GM18873 (cell line): ENCODE data around the gene ZBTB7C.
"Not testable (repeated sequence)": the region's sequence is repeated elsewhere in the genome, so short reads cannot be mapped to it uniquely, and the experiment has no call there.

Source experiments
- ATAC-seq: cut with Tn5 transposase; IDR thresholded peaks from one replicate; pipeline ENCODE4 v1.9.1; 2021; ENCODE audit warnings: mild to moderate bottlenecking, moderate library complexity, moderate number of reproducible peaks; ENCODE audit not compliant: unreplicated experiment, low FRiP score

ZBTB7C gene

GRCh38 chr18:48408727-48409590 is at the start of gene ZBTB7C:
Gene ZBTB7C (minus strand): TSS chr18:48409383.
- no peak for ATAC-seq

GRCh38 chr18:48456838-48457237 is 47.7 kb upstream of the ZBTB7C start:
- ATAC-seq, result no peak

DNA sequence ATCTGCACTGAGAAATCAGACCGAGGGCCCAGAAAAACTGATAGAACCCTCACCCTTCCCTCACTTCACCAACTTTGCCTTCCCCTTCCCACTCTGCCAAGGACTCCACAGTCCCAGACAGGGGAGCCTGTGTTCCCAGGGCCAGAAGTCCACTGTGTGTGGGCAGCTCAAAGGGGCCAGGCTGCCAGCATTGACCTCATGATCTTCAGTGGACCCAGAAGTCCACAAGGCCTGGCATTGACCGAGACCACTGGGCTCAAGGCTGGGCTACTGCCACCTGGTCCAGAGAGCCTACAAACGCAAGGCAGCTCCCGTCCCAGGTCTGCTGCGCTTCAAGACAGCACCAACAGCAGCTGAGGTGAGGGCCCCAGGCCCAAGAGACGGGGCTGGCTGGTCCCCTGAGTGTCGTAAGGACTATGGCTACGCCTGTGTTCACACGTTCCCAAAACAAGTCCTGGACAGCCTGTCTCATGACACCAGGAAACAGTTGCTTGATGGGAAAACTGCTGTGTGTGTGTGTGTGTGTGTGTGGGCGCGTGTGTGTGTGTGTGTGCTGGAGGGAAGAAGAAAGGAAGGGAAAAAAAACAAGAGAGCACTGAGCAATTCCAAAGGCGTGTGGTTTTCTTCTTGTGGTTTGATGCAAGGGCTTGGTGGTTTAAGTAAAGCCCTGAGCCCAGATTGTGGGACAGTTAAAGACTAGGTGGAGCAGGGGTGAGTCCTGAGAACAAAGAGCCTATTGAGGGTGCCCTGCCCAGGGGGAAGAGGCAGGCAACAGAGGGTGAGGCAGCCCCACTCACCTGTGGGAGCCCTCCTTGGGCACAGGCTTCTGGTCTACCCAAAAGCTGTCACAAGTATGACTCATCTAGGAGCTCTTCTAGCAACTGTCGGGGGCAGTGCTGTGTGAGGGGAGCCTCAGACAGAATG is 46.6 kb upstream of the ZBTB7C start:
- ATAC-seq, result no peak

DNA sequence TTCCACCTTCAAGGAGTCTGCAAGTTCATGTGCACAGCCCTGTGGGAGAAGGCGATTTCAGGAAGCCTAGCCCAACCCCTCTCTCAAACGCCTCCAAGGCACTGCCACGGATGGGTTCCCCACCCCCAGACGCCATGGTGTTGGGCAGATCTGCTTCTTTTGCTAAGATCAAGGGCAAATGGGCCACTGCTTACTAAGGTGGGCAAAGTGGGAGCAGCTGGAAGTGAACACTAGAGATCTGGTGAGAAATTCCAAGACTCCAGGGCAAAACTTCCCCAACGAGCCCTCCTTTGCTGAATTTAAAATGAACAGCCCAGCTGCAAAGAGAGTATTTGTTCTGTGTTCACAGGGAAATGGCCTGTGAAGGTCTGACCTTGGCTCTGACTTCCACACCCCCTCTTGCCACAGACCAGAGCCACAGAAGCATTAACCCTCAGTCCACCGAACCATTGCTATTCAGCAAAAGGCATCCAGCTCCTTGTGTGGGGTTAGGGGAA is 45.1 kb upstream of the ZBTB7C start:
- no peak for ATAC-seq

DNA sequence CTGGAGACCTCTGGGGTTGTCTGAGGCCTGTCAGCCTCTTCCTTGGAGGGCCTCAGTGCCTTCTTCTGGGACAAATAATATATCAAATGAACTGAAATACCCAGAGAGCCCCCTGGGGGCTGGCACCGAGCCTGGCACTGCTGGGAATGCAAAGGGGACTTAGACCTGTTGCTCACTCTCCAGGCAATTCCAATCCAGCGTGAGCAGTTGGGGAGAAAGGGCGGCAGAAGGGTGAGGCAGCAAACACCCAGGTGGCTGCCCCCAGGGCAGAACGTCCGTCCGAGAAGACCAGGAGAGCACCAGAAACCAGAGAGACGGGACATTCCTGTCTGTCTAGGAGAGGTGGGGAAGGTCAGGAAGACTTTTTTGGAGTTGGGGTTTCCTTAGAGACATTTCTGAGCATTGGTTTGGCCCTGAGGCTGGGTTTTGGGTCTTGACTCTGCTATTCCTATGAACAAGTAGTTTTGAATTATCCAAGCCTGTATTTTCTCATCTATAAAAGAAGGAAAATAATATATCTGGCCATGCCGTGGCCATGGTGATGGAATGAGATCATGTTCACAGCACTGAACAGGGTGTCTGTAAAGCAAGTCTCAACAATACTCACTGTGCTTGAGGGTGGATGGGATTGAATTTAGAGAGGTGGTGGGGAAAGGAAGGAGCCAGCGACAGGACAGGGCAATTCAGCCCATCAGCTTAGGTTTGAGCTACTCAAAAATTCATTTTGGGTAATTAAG is 44.3 kb upstream of the ZBTB7C start:
- no peak for ATAC-seq

DNA sequence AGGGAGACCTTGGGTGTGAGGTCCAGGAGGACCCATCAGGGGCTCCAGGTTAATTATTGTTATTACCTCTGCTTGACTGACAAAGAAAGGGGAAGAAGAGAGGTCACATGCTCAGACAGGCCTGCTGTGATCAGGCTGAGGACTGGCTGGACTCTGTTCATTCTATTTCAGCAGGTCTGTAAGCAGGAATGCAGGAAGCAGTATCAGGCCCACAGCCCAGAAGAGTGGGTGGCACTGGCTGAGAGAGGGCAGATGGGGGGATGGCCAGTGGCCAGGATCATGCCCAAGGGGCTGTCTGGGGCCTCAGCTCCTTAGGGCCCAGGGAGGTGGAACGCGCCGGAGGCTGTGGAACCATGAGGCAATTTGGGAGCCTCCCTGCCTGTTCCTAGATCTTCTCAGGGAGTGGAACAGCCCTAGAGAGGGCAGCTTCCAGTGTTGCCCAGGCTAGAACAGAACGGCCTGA is 43.7 kb upstream of the ZBTB7C start:
- ATAC-seq, result no peak

GRCh38 chr18:48450685-48451084 is 41.5 kb upstream of the ZBTB7C start:
- ATAC-seq, result no peak

DNA sequence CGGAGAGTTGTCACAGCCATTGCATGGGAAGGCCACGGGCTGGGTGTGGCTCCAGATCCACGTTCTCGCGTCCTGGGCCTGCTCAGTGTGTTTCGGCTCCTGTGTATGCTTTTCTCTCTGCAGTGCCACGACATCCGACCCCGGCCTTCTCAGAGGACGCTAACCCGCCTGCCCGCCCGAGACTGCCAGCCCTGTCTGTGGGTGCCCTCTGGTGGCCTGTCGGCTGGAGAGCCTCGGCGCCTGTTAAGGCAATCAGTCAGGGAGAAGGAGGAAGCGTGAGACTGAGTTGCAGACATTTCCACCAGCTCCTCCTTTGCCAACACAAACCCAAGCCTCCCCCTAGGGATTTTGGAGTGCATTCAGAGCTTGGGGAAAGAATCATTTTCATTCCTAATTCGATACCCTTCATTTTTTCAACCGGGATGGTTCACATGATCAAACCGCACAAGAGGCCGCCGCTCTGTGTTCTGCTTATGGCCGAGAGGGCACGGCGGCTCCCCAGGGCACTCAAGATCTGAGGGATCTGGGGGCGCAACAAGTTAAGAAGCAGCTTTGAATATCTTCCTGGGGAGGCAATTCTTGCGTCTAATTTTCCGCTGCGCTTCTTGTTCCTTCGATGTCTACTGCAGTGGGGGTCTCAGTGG is 37.5 kb upstream of the ZBTB7C start:
- no peak for ATAC-seq

DNA sequence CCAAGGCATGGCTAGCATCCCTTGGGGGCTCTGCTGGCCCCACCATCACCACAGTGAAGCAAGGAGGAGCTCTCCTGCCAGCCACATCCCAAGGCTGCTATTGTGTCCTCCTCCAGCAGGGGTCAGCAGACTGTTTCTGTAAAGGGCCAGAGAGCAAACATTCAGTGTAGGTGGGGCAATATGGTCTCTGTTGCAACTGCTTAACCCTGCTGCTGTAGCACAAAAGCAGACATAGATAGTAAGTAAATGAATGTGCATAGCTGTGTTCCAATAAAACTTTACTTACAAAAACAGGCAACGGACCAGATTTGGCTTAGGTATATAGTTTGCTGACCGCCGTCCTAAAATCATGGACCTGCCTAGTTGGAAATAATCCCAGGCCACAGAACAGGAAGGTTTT is 36.4 kb upstream of the ZBTB7C start:
- ATAC-seq, result no peak

- no peak for ATAC-seq
These were observed 33.6 kb upstream of the ZBTB7C start for GRCh38 chr18:48442761-48443160.

- no peak for ATAC-seq
These were observed 32.3 kb upstream of the ZBTB7C start for GRCh38 chr18:48441405-48441881.

DNA sequence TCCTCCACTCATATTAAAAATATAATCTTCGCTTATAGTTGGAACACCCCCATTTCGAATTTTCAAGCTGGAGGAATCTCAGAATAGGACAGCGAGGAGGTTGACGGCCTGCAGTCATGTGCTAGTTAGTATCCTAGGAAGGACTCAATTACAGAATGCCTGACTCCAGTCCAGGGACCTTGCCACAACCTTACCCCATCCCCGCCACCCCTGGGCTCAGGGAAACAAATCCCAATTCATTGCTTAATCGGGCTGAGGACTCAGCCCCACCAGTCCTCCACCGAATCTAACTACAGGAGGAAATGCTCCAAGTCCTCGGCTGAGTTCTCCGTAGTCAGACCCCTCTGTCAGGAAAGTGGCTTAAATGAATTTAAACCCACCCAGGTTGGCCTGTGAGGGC is 31.7 kb upstream of the ZBTB7C start:
- ATAC-seq, result no peak

DNA sequence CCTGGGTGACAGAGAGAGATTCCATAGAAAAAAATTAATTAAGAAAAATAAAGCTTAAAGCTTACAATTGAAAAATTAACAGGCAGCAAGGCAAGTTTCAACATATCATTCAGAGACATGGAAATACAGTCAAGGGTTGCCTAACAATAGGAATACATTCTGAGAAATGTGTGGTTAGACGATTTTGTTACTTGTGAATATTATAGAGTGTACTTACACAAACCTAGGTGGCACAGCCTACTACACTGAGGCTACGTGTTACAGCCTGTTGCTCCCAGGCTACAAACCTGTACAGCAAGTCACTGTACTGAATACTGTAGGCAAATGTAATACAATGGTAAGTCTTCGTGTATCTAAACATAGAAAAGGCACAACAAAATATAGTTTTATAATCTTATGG is 27.7 kb upstream of the ZBTB7C start:
- no peak for ATAC-seq

DNA sequence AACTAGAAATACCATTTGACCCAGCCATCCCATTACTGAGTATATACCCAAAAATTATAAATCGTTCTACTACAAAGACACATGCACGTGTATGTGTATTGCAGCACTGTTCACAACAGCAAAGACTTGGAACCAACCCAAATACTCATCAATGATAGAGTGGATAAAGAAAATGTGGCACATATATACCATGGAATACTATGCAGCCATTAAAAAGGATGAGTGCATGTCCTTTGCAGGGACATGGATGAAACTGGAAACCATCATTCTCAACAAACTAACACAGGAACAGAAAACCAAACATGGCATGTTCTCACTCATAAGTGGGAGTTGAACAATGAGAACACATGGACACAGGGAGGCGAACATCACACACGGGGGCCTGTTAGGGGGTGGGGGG is 25.2 kb upstream of the ZBTB7C start:
- ATAC-seq, result not testable (repeated sequence)

- ATAC-seq, result no peak
These were observed 24.4 kb upstream of the ZBTB7C start for GRCh38 chr18:48433541-48433940.

DNA sequence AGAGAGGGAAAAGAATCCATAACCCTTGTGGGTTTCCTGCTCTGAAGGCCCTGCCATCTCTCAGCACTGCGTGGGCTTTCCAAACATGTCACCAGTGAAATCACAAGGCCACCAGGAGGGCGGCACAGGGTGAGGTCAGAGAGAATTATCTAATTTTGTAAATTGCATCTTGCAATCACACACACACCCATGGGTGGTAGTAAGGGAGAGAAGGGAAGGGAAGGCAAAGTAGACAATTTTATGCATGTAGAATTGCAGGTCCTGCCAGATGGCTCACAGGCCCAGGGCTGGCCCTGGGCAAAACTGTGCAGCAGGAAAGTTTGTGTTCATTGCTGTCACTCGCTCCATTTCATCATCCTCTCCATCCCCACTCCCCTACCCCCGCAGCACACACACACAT is 21.0 kb upstream of the ZBTB7C start:
- ATAC-seq, result no peak

DNA sequence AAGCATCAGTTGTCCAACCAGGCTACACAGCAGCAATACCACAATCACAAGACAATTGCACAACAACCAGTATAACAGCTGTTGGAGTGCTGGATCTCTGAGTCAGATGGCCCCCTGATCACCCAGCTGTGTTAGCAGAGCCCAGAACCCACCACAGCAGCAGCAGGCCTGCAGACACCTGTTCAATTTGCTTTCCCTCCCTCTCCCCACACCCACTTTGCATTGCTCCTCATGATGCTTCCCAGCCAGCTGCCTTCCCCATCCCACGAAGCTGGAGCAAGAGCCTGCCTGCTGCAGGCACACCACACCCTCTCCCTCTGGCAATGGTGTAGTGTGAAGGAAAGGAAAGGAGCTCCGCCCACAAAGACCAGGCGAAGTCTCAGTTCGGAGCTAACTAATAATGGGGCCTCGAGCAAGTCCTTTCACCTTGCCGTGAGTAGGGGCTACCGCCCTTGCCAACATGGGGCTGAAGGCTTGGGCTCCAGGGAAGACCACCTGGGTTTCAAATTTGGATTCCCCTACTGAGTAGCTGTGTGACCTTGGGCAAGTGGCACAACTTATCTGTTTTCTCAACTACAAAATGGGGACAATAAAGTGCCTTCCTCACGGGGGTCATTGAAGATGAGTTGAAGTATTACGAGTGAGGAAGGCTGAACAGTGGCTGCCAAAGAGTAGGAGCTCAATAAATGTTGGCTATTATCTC is 19.4 kb upstream of the ZBTB7C start:
- ATAC-seq, result no peak

DNA sequence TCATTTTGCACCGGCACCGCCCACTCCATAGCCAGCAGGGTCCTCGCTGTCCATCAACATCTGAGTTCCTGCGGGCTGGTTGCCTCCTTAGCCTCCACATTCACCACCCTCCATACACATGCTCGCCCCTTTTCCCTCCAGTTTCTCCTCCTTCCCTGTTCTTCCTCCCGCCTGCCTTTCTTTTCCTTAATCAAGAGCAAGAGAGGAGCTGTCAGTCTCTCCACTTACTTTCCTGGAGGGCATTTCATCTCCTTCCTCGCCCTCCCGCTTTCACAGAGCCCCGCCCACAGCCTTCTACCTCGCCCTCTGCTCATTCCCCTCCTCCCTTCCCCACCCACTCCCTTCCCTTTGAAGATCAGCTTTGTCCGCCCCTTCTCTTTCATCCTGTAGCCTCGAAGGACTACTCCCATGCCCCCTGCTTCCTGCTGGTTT is 13.8 kb upstream of the ZBTB7C start:
- ATAC-seq, result no peak
